K562 (cell line): ENCODE data around the gene SAPCD1. TPM values are rescaled to one million over a fixed set of nuclear protein-coding genes. Genes with fewer than 3 reads are reported as not detected.

ENCODE experiments used
- CSDE1 ChIP-seq, 2 experiments: fragments of 450-650 bp; IDR thresholded peaks; 2 replicates each; pipeline ENCODE4 v1.6.1; 2016; ENCODE audit warnings: mild to moderate bottlenecking in 1 of 2
- DMBX1 ChIP-seq: fragments of 250-450 bp; sonication (Bioruptor Pico); IDR thresholded peaks from 2 replicates; pipeline ENCODE4 v1.8.0; 2022; ENCODE audit warnings: inconsistent platforms, mild to moderate bottlenecking, moderate library complexity, borderline replicate concordance
- ELF2 ChIP-seq: fragments of 250-450 bp; sonication (Bioruptor Pico); IDR thresholded peaks from 2 replicates; pipeline ENCODE4 v1.5.0; 2021; ENCODE audit warnings: mild to moderate bottlenecking
- HCFC1 ChIP-seq: IDR thresholded peaks from 2 replicates; pipeline ENCODE4 v1.6.1; 2012; ENCODE audit warnings: low read depth, low read length, improper control_type of control experiment
- HMG20B ChIP-seq: fragments of 250-450 bp; sonication (Bioruptor Pico); IDR thresholded peaks from 2 replicates; pipeline ENCODE4 v1.5.0; 2021; ENCODE audit warnings: mild to moderate bottlenecking
- MCM3 ChIP-seq: fragments of 450-650 bp; IDR thresholded peaks from 2 replicates; pipeline ENCODE4 v1.6.1; 2016
- MXI1 ChIP-seq: IDR thresholded peaks from 2 replicates; pipeline ENCODE4 v1.6.1; 2011; ENCODE audit warnings: low read depth, mild to moderate bottlenecking, improper control_type of control experiment, low read length
- NFATC3 ChIP-seq: fragments of 450-650 bp; IDR thresholded peaks from 2 replicates; pipeline ENCODE4 v1.6.1; 2017; ENCODE audit warnings: mild to moderate bottlenecking
- PRMT5 ChIP-seq: sonication (generic); formaldehyde crosslinking; IDR thresholded peaks from 2 replicates; pipeline ENCODE4 v1.5.0; 2020; ENCODE audit warnings: missing genetic modification reagents
- SAFB2 ChIP-seq: fragments of 200-400 bp; formaldehyde crosslinking; IDR thresholded peaks from 2 replicates; pipeline ENCODE4 v1.6.1; 2018; ENCODE audit warnings: borderline replicate concordance, low read length, low read depth, moderate library complexity; ENCODE audit not compliant: severe bottlenecking
- TAF7 ChIP-seq: fragments of 450-650 bp; IDR thresholded peaks from 2 replicates; pipeline ENCODE4 v1.6.1; 2016; ENCODE audit warnings: missing genetic modification characterization, missing compliant biosample characterization
- ZNF561 ChIP-seq: fragments of 450-650 bp; formaldehyde crosslinking; conservative IDR thresholded peaks from 2 replicates; pipeline ENCODE4 v1.4.0; 2020; ENCODE audit warnings: mild to moderate bottlenecking, moderate library complexity
- ZSCAN32 ChIP-seq: fragments of 450-650 bp; formaldehyde crosslinking; IDR thresholded peaks from 2 replicates; pipeline ENCODE4 v1.4.0; 2020; ENCODE audit warnings: mild to moderate bottlenecking, moderate library complexity
- polyA plus RNA-seq, 8 experiments: library from polyadenylated mRNA; depleted of rRNA in 4 of 8; stranded (reverse) in 5 of 8; unstranded in 3 of 8; fragments of >200 nt; fragmentation: Nextera tagmentation in 2 of 8; fragmentation: Illumina TruSeq in 1 of 8; extraction: Ambion mirVana in 2 of 8; extraction: Trizol in 1 of 8; gene quantifications; 2 replicates each; pipeline versions ENCODE4 v1.2.1 to v1.2.3, GENCODE V29; 2011 to 2014; ENCODE audit warnings: inconsistent platforms in 1 of 8, missing spikeins in 1 of 8
- total RNA-seq, 7 experiments: library from RNA; depleted of rRNA in 6 of 7; stranded (reverse); fragments of >200 nt in 6 of 7; fragmentation: Illumina TruSeq in 2 of 7; extraction: Trizol in 2 of 7; gene quantifications; 2 replicates each; pipeline versions ENCODE4 v1.2.1 to v1.2.3, GENCODE V29; 2011 to 2021; ENCODE audit warnings: low replicate concordance in 1 of 7
- TF ChIP-seq, protein P1 (sequence below): sonication (generic); formaldehyde crosslinking; IDR thresholded peaks from 2 replicates; pipeline ENCODE4 v1.8.0; 2023; ENCODE audit warnings: mild to moderate bottlenecking, missing genetic modification reagents
- TF ChIP-seq, protein P2 (sequence below): IDR thresholded peaks from 2 replicates; pipeline ENCODE4 v1.6.1; 2014; ENCODE audit warnings: antibody characterized with exemption
- TF ChIP-seq, protein P3 (sequence below): fragments of 250-450 bp; sonication (Bioruptor Pico); IDR thresholded peaks from 2 replicates; pipeline ENCODE4 v1.5.0; 2020; ENCODE audit warnings: mild to moderate bottlenecking, borderline replicate concordance
- TF ChIP-seq, protein P4 (sequence below), 2 experiments: fragments of 250-450 bp in 1 of 2; fragments of 450-650 bp in 1 of 2; sonication (Bioruptor Pico) in 1 of 2; IDR thresholded peaks; 2 replicates each; pipeline versions ENCODE4 v1.6.1 to v1.8.0; 2016 to 2021; ENCODE audit warnings: mild to moderate bottlenecking in 2 of 2, moderate library complexity in 2 of 2, missing compliant biosample characterization in 1 of 2, missing genetic modification characterization in 1 of 2
- TF ChIP-seq, protein P5 (sequence below): fragments of 250-450 bp; sonication (Bioruptor Pico); IDR thresholded peaks from 2 replicates; pipeline ENCODE4 v1.5.0; 2020; ENCODE audit warnings: mild to moderate bottlenecking
- TF ChIP-seq, protein P6 (sequence below): fragments of 450-650 bp; formaldehyde crosslinking; conservative IDR thresholded peaks from 2 replicates; pipeline ENCODE4 v1.4.0; 2022; ENCODE audit warnings: mild to moderate bottlenecking, missing genetic modification characterization
- TF ChIP-seq, protein P7 (sequence below): fragments of 250-450 bp; sonication (Bioruptor Pico); IDR thresholded peaks from 2 replicates; pipeline ENCODE4 v1.8.0; 2021; ENCODE audit warnings: moderate library complexity, mild to moderate bottlenecking, inconsistent platforms

The SAPCD1 gene
- total and polyA plus RNA-seq, 9 of the 15 experiments (the other 6 are each of a cell fraction or from before 2014, with no cell fraction given) = 2.6 to 30.2 (median 7.4) TPM

DNA sequence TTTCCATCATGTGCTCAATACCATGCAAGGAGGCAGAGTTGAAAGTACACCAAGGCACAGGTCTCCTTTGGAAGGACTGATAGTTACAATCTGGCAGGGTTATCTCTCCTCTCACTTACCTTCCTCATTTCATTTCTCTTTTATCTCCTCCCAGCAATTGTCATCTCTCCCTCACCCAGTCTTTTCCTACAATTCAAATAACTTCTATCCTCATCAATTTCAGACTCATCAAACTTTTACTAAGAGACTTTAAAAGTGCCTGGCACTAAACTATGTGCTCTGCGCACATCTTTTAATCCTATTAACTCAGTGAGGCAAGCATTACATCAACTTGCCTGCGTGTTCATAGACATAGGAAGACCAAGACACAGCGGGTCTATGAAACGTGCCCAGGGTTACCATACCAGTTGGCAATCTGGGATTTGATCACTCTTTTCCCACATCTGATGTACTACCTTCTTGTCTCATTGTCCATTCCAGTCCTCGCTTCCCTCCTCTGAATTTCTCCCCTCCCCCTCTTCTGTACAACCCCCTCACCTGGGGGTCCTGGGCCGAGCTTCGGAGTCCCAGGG, 31.9 kb downstream of the SAPCD1 start (continued):
- TF ChIP-seq ELF2 (CRISPR knock-in tag) (no peak), HCFC1 (no peak), HMG20B (CRISPR knock-in tag) (no peak), CSDE1 (IDR thresholded peaks at IDR 0.05) (no peak), SAFB2 (no peak), NFATC3 (0 out of 2 replicates have a peak, but pooled peaks have one; percentile 51), PRMT5 (CRISPR knock-in tag) (no peak), ZNF561 (CRISPR knock-in tag) (no peak), MCM3 (no peak), ZSCAN32 (CRISPR knock-in tag) (no peak), MXI1 (no peak), TAF7 (tag) (peak; percentile 40), DMBX1 (CRISPR knock-in tag) (no peak)
- TF ChIP-seq, protein P1, sequence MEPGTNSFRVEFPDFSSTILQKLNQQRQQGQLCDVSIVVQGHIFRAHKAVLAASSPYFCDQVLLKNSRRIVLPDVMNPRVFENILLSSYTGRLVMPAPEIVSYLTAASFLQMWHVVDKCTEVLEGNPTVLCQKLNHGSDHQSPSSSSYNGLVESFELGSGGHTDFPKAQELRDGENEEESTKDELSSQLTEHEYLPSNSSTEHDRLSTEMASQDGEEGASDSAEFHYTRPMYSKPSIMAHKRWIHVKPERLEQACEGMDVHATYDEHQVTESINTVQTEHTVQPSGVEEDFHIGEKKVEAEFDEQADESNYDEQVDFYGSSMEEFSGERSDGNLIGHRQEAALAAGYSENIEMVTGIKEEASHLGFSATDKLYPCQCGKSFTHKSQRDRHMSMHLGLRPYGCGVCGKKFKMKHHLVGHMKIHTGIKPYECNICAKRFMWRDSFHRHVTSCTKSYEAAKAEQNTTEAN = no peak
- TF ChIP-seq, protein P2, sequence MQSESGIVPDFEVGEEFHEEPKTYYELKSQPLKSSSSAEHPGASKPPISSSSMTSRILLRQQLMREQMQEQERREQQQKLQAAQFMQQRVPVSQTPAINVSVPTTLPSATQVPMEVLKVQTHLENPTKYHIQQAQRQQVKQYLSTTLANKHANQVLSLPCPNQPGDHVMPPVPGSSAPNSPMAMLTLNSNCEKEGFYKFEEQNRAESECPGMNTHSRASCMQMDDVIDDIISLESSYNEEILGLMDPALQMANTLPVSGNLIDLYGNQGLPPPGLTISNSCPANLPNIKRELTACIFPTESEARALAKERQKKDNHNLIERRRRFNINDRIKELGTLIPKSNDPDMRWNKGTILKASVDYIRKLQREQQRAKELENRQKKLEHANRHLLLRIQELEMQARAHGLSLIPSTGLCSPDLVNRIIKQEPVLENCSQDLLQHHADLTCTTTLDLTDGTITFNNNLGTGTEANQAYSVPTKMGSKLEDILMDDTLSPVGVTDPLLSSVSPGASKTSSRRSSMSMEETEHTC = no peak
- TF ChIP-seq, protein P3, sequence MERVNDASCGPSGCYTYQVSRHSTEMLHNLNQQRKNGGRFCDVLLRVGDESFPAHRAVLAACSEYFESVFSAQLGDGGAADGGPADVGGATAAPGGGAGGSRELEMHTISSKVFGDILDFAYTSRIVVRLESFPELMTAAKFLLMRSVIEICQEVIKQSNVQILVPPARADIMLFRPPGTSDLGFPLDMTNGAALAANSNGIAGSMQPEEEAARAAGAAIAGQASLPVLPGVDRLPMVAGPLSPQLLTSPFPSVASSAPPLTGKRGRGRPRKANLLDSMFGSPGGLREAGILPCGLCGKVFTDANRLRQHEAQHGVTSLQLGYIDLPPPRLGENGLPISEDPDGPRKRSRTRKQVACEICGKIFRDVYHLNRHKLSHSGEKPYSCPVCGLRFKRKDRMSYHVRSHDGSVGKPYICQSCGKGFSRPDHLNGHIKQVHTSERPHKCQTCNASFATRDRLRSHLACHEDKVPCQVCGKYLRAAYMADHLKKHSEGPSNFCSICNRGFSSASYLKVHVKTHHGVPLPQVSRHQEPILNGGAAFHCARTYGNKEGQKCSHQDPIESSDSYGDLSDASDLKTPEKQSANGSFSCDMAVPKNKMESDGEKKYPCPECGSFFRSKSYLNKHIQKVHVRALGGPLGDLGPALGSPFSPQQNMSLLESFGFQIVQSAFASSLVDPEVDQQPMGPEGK (CRISPR knock-in tag) = no peak
- TF ChIP-seq, protein P4, sequence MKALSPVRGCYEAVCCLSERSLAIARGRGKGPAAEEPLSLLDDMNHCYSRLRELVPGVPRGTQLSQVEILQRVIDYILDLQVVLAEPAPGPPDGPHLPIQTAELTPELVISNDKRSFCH (CRISPR knock-in tag; IDR thresholded peaks at IDR 0.05) = no peak
- TF ChIP-seq, protein P4 (tag; IDR thresholded peaks at IDR 0.05) = no peak
- TF ChIP-seq, protein P5, sequence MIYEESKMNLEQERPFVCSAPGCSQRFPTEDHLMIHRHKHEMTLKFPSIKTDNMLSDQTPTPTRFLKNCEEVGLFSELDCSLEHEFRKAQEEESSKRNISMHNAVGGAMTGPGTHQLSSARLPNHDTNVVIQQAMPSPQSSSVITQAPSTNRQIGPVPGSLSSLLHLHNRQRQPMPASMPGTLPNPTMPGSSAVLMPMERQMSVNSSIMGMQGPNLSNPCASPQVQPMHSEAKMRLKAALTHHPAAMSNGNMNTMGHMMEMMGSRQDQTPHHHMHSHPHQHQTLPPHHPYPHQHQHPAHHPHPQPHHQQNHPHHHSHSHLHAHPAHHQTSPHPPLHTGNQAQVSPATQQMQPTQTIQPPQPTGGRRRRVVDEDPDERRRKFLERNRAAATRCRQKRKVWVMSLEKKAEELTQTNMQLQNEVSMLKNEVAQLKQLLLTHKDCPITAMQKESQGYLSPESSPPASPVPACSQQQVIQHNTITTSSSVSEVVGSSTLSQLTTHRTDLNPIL (CRISPR knock-in tag) = no peak
- TF ChIP-seq, protein P6, sequence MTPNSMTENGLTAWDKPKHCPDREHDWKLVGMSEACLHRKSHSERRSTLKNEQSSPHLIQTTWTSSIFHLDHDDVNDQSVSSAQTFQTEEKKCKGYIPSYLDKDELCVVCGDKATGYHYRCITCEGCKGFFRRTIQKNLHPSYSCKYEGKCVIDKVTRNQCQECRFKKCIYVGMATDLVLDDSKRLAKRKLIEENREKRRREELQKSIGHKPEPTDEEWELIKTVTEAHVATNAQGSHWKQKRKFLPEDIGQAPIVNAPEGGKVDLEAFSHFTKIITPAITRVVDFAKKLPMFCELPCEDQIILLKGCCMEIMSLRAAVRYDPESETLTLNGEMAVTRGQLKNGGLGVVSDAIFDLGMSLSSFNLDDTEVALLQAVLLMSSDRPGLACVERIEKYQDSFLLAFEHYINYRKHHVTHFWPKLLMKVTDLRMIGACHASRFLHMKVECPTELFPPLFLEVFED (CRISPR knock-in tag) = 0 out of 2 replicates have a peak, but pooled peaks have one; percentile 43
- TF ChIP-seq, protein P7, sequence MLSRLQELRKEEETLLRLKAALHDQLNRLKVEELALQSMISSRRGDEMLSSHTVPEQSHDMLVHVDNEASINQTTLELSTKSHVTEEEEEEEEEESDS (CRISPR knock-in tag) = no peak
